Measurements from ENCODE around the gene TMEM181. TPM values are rescaled to one million over a fixed set of nuclear protein-coding genes. Genes with fewer than 3 reads are reported as not detected.

TMEM181 gene
- total and polyA plus RNA-seq, 4 donors = 6.4 to 15.6 (median 12.6) TPM

DNA sequence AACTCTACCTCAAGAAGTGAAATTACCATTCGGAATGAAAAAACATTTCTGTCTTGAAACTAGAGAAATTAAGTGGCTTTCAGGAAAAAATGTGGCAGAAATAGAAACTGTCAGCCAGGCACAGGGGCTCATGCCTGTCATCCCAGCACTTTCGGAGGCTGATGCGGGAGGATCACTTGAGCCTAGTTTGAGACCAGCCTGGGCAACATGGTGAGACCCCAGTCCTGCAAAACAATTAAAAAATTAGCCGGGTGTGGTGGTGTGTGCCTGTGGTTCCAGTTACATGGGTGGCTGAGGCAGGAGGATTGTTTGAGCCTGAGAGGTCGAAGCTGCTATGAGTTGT is 7.1 kb upstream of the TMEM181 start:
- Histone ChIP-seq H3K4me1 (ENCODE audit: control insufficient read depth in 4 of 4, insufficient read depth in 4 of 4, low read length in 3 of 4) (no peaks in the 10 kb centered on the region), H3K9me3 (ENCODE audit: control insufficient read depth in 4 of 4, low read length in 3 of 4) (no peaks in the 10 kb centered on the region), H3K9ac (ENCODE audit: low read depth in 1 of 2, low read length in 2 of 2) (no peak overlapping the region), H3K27ac (ENCODE audit: low read depth in 1 of 2, low read length in 2 of 2) (no peak overlapping the region), H3K36me3 (ENCODE audit: control insufficient read depth in 4 of 4, insufficient read depth in 3 of 4, low read depth in 1 of 4, low read length in 3 of 4) (no peaks in the 10 kb centered on the region), H3K27me3 (ENCODE audit: control insufficient read depth in 4 of 4, insufficient read depth in 4 of 4, low read length in 3 of 4) (peaks cover 0 to 2% (median 0%) of the 10 kb centered on the region in 4 donors), H3K4me3 (ENCODE audit: low read depth in 1 of 3, low read length in 3 of 3) (no peak overlapping the region)
- DNase-seq (ENCODE audit: low spot score) = no peak
- no peak for TF ChIP-seq ATF3 (IDR thresholded peaks at IDR 0.05)
- TF ChIP-seq RXRA (IDR thresholded peaks at IDR 0.05) = no peak
- TF ChIP-seq MAX (IDR thresholded peaks at IDR 0.05) = no peak
- TF ChIP-seq HNF4A (conservative IDR thresholded peaks at IDR 0.05) = no peak
- TF ChIP-seq EGR1 (IDR thresholded peaks at IDR 0.05; ENCODE audit: low read depth in 2 of 2) = no peak
- no peak for TF ChIP-seq TAF1 (conservative IDR thresholded peaks at IDR 0.05)
- no peak for TF ChIP-seq FOXA2 (IDR thresholded peaks at IDR 0.05)
- TF ChIP-seq ZBTB33 (IDR thresholded peaks at IDR 0.05) = no peak
- TF ChIP-seq YY1 (IDR thresholded peaks at IDR 0.05) = no peak
- TF ChIP-seq NR2F2 (IDR thresholded peaks at IDR 0.05) = no peak
- TF ChIP-seq GABPA (IDR thresholded peaks at IDR 0.05 in 1 of 2, conservative IDR thresholded peaks at IDR 0.05 in 1 of 2) = no peak
- no peak for TF ChIP-seq CTCF (IDR thresholded peaks at IDR 0.05; ENCODE audit: low read depth, low read length, missing input control)
- no peak for TF ChIP-seq HNF4G (IDR thresholded peaks at IDR 0.05)
- 89% methylated on average over 5 of the region's 5 CpGs for WGBS

DNA sequence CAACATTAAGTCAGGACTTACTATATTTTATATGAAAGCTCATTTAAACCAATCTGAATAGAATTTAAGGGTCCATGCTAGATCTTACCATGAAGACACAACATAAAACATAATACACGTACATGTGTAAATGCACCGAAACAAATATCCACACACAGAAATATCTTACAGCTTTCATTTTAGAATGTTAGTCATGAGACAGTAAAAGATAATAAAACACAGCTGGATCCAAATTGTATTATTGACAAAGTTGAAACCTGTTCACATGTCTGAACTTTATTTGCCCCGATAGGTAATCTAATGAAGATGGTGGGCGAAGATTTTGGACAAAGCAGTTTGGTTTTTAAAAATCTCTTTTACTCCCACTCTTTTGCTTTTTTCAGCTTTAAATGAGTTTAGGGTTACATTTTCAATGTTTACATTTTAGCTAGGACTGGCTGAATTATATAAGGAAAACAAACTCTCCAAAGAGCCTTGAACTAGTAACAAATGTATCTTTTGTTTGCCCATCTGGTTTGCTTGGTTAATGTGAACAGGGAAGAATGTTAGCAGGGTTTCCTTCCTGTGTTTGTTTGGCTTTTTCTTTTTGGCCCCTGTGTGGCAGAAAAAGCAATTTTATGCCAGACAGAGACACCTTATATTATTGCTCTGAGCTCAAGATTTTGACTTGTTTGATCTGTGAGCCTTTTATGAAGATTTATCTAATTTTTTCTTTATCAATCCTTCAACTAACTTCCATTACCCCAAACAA is 5.1 kb upstream of the TMEM181 start:
- H3K27ac ChIP-seq (ENCODE audit: low read depth in 1 of 2, low read length in 2 of 2) = no peak overlapping the region
- no peaks in the 10 kb centered on the region for H3K36me3 ChIP-seq (ENCODE audit: control insufficient read depth in 4 of 4, insufficient read depth in 3 of 4, low read depth in 1 of 4, low read length in 3 of 4)
- WGBS = 89% methylated on average over 4 of the region's 4 CpGs
- H3K4me3 ChIP-seq (ENCODE audit: low read depth in 1 of 3, low read length in 3 of 3) = no peak overlapping the region
- no peak for DNase-seq (ENCODE audit: low spot score)
- no peaks in the 10 kb centered on the region for H3K9me3 ChIP-seq (ENCODE audit: control insufficient read depth in 4 of 4, low read length in 3 of 4)
- H3K9ac ChIP-seq (ENCODE audit: low read depth in 1 of 2, low read length in 2 of 2) = no peak overlapping the region
- peaks cover 0 to 4% (median 3%) of the 10 kb centered on the region in 4 donors for H3K4me1 ChIP-seq (ENCODE audit: control insufficient read depth in 4 of 4, insufficient read depth in 4 of 4, low read length in 3 of 4)
- H3K27me3 ChIP-seq (ENCODE audit: control insufficient read depth in 4 of 4, insufficient read depth in 4 of 4, low read length in 3 of 4) = peaks cover 0 to 2% (median 0%) of the 10 kb centered on the region in 4 donors
- TF ChIP-seq NR2F2 (IDR thresholded peaks at IDR 0.05) (no peak), MAX (IDR thresholded peaks at IDR 0.05) (no peak), GABPA (IDR thresholded peaks at IDR 0.05 in 1 of 2, conservative IDR thresholded peaks at IDR 0.05 in 1 of 2) (no peak), YY1 (IDR thresholded peaks at IDR 0.05) (no peak), FOXA1 (IDR thresholded peaks at IDR 0.05) (no peak), TAF1 (conservative IDR thresholded peaks at IDR 0.05) (no peak), HNF4A (conservative IDR thresholded peaks at IDR 0.05) (no peak), RXRA (IDR thresholded peaks at IDR 0.05) (no peak), EGR1 (IDR thresholded peaks at IDR 0.05; ENCODE audit: low read depth in 2 of 2) (no peak), JUND (IDR thresholded peaks at IDR 0.05) (no peak), RAD21 (IDR thresholded peaks at IDR 0.05) (no peak), REST (IDR thresholded peaks at IDR 0.05) (no peak), SP1 (IDR thresholded peaks at IDR 0.05) (no peak), HNF4G (IDR thresholded peaks at IDR 0.05) (no peak), ATF3 (IDR thresholded peaks at IDR 0.05) (no peak)

Data from liver (tissue), 9 donors.